T-helper 2 cell (primary cell): ENCODE measurements around the gene KMT2A.

Experiments
- DNase-seq, 5 experiments: peaks; one replicate each; pipeline versions ENCODE4 v3.0.0 to v3.0.0-alpha.2; 2012 to 2022

Gene KMT2A

DNA sequence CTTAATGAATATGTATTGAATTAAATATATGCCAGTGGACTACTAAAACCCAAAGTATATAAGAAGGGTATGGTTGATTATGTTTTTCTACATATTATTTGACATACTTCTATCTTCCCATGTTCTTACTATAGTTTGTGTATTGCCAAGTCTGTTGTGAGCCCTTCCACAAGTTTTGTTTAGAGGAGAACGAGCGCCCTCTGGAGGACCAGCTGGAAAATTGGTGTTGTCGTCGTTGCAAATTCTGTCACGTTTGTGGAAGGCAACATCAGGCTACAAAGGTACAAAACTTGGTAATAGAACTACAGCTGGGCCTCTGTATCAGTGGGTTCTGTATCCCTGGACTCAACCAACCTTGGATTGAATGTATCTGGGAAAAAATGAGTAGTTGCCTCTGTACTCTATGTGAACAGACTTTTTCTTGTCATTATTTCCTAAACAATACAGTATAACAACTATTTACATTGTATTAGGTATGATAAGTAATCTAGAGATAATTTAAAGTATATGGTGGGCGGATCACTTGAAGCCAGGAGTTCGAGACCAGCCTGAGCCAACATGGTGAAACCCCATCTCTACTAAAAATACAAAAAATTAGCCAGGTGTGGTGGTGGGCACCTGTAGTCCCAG lies 52.3 kb downstream of the KMT2A start:
- DNase-seq, result peak; percentile 48 to 84 (median 63)

DNA sequence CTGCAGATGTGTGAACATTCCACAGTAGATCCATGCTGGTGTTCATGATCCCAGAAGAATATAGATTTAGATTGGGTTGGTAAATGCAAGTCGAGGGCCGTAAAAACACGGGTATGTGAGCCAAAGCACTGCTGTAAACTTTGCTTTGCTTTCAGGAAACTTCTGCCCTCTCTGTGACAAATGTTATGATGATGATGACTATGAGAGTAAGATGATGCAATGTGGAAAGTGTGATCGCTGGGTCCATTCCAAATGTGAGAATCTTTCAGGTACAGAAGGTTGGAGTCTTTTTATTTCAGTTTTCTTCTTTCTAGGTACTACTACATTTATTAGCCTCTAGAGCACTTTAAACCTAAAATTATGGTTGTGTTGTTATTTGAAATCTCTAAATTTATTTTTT lies 54.7 kb downstream of the KMT2A start:
- DNase-seq, result no peak

DNA sequence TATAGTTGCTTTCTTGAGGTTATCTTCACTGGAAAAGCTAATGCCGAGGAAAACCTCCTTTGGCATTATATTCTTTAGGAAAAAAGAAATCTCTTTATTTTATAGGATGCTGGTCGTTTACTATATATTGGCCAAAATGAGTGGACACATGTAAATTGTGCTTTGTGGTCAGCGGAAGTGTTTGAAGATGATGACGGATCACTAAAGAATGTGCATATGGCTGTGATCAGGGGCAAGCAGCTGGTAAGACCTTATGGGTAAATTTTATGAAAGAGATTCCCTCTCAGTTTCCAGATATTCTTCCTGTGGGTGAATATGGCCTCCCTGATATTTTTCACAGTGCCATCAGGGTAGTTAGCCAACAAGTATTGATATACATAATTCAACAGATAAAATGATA lies 61.5 kb downstream of the KMT2A start:
- no peak for DNase-seq

DNA sequence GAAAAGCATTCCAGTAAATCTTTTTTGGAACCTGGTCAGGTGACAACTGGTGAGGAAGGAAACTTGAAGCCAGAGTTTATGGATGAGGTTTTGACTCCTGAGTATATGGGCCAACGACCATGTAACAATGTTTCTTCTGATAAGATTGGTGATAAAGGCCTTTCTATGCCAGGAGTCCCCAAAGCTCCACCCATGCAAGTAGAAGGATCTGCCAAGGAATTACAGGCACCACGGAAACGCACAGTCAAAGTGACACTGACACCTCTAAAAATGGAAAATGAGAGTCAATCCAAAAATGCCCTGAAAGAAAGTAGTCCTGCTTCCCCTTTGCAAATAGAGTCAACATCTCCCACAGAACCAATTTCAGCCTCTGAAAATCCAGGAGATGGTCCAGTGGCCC lies 66.9 kb downstream of the KMT2A start:
- DNase-seq, result no peak

DNA sequence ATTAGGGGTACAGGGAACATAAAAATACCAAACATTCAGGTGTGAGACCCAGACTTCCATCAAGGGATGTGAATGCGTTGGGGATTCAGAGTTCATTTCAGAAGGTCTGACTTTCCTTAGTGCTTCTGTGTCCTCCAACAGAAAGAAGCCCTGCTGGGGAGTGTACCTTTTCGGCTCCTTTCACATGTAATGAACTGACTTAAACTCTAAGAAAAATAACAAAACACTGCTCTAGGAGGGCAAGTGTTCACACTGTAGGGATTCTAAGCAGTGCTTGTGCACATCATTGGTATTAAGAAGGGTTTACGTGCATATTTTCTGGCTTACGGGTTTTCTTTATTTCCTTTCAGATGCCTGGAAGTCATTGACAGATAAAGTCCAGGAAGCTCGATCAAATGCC lies 75.3 kb downstream of the KMT2A start:
- DNase-seq, result no peak

DNA sequence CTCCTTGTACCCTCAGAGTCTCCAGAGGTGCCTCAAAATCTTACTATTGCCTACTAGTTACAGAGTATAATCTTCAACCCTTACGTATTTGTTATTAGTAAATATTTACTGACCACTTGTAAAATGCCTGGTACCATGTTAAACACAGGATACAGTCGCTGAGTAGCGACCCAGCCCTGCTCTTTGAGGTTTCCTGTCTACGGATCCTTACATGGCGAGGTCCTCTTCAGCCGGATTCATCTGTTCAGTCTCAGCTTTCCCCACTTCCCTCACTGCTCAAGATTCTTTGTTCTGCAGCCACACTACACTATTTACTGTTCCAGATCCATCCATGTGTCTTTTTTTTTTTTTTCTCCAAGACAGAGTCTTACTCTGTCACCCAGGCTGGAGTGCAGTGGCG lies 77.8 kb downstream of the KMT2A start:
- no peak for DNase-seq

DNA sequence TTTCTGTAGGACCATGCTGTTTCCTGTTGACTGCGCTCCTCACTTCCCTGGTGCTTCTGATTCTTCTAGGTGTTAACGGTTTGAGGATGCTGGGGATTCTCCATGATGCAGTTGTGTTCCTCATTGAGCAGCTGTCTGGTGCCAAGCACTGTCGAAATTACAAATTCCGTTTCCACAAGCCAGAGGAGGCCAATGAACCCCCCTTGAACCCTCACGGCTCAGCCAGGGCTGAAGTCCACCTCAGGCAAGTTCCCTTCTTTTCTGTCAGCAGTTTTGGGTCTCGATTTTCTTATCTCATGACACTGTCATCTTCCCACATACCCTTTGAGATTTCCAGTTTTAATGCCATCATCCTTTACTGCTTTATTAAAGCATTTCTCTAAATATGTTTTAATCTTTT lies 83.3 kb downstream of the KMT2A start:
- DNase-seq, result no peak

DNA sequence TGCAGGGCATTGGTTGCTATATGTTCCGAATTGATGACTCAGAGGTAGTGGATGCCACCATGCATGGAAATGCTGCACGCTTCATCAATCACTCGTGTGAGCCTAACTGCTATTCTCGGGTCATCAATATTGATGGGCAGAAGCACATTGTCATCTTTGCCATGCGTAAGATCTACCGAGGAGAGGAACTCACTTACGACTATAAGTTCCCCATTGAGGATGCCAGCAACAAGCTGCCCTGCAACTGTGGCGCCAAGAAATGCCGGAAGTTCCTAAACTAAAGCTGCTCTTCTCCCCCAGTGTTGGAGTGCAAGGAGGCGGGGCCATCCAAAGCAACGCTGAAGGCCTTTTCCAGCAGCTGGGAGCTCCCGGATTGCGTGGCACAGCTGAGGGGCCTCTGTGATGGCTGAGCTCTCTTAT lies 85.6 kb downstream of the KMT2A start:
- no peak for DNase-seq

DNA sequence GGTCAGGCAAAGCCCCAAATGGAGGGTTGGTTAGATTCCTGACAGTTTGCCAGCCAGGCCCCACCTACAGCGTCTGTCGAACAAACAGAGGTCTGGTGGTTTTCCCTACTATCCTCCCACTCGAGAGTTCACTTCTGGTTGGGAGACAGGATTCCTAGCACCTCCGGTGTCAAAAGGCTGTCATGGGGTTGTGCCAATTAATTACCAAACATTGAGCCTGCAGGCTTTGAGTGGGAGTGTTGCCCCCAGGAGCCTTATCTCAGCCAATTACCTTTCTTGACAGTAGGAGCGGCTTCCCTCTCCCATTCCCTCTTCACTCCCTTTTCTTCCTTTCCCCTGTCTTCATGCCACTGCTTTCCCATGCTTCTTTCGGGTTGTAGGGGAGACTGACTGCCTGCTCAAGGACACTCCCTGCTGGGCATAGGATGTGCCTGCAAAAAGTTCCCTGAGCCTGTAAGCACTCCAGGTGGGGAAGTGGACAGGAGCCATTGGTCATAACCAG lies 86.3 kb downstream of the KMT2A start:
- no peak for DNase-seq

DNA sequence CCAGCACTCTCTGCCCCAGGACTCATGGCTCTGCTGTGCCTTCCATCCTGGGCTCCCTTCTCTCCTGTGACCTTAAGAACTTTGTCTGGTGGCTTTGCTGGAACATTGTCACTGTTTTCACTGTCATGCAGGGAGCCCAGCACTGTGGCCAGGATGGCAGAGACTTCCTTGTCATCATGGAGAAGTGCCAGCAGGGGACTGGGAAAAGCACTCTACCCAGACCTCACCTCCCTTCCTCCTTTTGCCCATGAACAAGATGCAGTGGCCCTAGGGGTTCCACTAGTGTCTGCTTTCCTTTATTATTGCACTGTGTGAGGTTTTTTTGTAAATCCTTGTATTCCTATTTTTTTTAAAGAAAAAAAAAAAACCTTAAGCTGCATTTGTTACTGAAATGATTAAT lies 88.1 kb downstream of the KMT2A start:
- DNase-seq, result no peak

DNA sequence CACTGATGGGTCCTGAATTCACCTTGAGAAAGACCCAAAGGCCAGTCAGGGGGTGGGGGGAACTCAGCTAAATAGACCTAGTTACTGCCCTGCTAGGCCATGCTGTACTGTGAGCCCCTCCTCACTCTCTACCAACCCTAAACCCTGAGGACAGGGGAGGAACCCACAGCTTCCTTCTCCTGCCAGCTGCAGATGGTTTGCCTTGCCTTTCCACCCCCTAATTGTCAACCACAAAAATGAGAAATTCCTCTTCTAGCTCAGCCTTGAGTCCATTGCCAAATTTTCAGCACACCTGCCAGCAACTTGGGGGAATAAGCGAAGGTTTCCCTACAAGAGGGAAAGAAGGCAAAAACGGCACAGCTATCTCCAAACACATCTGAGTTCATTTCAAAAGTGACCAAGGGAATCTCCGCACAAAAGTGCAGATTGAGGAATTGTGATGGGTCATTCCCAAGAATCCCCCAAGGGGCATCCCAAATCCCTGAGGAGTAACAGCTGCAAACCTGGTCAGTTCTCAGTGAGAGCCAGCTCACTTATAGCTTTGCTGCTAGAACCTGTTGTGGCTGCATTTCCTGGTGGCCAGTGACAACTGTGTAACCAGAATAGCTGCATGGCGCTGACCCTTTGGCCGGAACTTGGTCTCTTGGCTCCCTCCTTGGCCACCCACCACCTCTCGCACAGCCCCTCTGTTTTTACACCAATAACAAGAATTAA lies 88.6 kb downstream of the KMT2A start:
- DNase-seq, result no peak

DNA sequence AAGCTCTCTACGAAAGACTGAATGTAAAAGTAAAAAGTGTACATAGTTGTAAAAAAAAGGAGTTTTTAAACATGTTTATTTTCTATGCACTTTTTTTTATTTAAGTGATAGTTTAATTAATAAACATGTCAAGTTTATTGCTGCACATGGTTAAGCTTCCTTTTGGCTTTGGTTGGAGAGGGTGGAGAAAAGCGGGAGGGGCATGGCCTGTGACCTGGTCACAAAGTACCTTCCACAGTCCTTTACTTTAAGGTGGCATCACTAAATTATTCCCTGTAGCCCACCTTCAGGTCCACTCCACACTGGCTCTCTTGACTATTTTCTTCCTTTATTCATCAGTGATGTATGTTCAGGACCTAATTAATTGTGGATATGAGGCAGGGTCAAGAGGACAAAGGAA lies 90.4 kb downstream of the KMT2A start:
- no peak for DNase-seq

DNA sequence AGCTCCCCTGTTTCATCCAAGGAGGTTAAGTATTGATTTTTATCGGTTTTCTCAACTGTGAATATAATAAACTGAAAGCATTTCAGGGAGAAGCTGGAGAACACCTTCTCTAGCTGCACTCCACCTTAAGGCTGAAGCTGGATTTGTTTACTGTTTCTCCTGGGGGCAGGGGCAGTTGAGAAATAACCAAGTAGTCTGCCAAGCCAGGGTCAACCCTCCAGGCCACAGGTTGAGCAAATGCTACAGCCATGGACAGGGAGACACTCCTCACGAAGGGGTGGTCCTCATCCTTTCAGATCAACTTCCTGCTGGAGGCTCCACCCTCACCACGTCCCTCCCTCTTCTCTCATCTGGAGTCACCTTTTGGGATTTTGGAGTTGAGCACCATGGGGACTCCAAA lies 90.8 kb downstream of the KMT2A start, which contains the start of gene TTC36:
Gene TTC36, plus strand, starts transcription at position 366 of the 400 bp plus-strand sequence. Its CDS starts 21 bp downstream, at position 387.
- DNase-seq, result no peak

DNA sequence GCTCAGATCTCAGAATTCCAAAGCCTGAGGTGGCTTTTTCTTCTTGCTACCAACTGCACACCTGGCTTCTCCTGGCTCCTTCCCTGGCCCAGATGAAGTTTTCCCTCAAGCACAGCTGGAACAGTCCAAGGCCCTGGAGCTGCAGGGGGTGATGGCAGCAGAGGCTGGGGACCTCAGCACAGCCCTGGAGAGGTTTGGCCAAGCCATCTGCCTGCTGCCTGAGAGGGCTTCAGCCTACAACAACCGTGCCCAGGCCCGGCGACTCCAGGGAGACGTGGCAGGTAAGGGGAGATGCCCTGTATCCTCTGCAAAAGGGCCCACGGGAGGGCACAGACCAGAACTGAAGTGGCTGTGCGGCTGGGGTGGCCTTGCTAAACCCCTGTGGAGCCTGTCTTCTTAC lies 92.2 kb downstream of the KMT2A start:
- DNase-seq, result no peak

DNA sequence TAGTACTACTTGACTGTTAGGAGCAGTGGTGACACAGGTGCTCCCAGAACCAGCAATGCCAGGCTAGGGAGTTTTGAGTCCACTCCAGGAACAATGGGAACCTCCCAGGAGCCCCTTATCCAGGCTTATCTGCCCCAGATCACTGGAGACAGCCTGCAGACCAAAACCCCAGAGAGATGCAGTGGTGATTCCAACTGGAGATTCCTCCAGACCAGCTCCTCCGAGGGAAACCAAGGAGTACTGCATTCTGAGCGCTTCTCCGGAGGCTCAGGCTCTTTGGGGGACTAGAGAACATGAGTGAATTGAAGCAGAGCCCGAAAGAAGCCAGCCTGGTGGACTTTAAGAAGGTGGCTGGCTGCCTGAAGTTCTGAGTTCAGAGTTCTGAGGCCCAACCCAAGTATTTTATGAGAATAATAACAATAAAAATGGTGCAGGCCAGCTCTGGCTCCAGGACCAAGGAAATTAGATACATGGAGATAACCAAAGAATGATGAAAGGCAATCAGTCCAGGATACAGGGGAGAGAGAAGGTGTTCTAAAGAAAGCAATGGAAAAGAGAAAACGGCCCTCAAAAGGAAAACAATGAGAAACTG lies 93.4 kb downstream of the KMT2A start:
- DNase-seq, result no peak

DNA sequence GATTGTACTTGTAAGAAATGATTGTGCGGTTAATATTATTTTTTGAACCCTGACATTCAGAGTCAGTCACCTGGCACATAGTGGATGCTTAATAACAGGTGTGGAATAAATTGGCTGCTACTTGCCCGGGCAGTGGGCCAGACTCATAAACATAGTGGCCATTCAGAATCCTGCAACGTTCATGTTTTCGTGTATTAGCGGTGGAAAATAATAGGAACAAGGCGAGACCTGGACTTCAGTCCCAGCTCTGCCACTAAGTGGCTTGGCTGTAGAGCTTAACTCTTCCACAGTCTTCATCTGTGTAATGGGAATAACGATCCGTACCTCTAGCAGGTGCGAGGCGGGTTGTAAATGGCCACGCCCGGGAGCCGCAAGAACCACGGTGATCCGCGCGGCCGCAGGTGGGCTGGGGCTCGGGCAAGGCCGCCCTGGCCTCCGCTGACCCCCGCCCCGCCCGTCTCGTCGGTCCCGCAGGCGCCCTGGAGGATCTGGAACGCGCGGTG lies 93.9 kb downstream of the KMT2A start:
- no peak for DNase-seq

DNA sequence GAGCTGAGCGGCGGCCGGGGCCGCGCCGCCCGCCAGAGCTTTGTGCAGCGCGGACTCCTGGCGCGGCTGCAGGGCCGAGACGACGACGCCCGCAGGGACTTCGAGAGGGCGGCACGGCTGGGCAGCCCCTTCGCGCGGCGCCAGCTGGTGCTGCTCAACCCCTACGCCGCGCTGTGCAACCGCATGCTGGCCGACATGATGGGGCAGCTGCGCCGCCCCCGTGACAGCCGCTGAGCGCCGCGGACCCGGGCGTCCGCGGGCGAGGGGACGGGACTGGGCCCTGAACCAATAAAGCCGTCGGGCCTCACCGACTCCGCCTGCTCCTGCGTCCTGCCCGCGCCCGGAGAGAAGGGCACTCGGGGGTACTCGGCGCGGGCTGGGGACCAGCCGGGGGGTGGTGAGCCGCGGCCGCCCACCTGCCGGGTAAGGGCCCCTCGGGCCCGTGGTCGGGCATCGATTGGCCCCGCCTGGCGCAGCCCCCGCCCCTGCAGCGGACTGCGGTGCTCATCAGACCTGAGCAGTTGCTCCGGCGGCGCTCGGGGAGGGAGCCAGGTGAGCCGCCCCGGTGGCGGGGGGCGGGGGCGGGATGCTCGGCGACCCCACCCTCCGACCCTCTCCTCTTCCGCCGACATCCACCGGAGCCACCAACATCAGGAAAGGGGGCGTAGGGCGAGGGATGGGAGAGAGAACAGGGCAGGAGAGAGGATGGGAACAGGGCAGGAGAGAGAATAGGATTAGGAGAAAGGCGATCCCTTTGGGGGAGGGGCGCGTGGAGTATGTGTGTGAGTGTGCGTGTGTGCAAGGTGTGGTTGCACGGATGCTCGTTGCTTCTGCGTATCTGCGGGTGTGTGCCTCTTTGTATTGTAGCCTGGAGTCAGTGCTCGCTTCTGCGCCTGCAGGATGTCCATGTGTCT lies 94.6 kb downstream of the KMT2A start, which contains the start of gene TMEM25:
Gene TMEM25, plus strand, starts transcription at position 510 of the 914 bp plus-strand sequence. CDS start 610 bp downstream, outside the sequence.
- peak; percentile 45 to 75 (median 64) for DNase-seq

DNA sequence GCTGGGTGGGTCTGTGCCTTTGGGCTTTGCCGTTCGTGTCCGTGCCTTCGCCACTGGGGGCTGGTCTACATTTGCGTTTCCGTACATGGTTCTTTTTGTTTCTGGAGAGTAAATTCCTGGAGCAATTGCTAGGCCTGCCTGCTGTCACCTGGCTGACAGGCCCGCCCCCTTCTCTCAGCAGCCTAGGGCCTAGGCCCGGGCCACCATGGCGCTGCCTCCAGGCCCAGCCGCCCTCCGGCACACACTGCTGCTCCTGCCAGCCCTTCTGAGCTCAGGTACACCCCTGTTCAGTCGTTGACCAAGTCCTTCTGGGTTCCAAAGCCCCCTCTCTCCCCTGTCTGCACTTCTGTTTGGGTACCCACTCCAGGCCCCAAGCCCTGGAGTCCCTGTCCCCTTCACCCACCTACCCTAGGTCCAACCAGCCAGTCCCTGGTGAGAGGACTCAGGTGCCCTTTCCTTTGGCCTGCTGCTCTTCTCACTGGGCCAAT lies 95.3 kb downstream of the KMT2A start:
- DNase-seq, result no peak

DNA sequence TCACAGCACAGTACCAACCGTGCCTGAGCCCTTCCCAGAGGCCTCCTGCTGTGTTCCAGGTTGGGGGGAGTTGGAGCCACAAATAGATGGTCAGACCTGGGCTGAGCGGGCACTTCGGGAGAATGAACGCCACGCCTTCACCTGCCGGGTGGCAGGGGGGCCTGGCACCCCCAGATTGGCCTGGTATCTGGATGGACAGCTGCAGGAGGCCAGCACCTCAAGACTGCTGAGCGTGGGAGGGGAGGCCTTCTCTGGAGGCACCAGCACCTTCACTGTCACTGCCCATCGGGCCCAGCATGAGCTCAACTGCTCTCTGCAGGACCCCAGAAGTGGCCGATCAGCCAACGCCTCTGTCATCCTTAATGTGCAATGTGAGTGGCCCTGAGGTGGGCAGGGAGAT lies 95.8 kb downstream of the KMT2A start:
- DNase-seq, result no peak

DNA sequence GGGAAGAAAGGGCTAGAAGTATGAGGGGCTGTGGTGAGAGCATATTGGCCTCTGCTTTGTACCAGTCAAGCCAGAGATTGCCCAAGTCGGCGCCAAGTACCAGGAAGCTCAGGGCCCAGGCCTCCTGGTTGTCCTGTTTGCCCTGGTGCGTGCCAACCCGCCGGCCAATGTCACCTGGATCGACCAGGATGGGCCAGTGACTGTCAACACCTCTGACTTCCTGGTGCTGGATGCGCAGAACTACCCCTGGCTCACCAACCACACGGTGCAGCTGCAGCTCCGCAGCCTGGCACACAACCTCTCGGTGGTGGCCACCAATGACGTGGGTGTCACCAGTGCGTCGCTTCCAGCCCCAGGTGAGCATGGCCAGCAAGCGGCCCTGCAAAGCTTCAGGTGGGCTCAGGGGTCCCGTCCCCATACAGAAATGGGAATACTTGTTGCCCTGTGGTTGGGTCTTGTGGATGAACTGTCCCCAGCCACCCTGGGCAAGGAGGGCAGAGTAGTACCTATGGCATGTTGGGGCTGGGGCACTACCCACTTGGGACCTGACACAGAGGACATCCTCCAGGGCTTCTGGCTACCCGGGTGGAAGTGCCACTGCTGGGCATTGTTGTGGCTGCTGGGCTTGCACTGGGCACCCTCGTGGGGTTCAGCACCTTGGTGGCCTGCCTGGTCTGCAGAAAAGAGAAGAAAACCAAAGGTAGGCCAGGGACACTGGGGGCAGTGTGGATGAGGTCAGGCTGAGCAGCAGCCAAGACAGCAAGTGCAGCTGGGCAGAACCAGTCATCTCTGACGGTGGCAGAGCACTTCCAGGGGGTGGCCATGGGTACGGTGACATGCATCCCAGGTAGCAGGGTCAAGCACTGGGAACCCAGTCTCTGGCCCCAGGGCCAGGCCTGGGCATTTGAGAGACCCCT lies 96.8 kb downstream of the KMT2A start:
- DNase-seq, result no peak
